ENCODE data around the gene TMEM198.

TMEM198 gene

DNA sequence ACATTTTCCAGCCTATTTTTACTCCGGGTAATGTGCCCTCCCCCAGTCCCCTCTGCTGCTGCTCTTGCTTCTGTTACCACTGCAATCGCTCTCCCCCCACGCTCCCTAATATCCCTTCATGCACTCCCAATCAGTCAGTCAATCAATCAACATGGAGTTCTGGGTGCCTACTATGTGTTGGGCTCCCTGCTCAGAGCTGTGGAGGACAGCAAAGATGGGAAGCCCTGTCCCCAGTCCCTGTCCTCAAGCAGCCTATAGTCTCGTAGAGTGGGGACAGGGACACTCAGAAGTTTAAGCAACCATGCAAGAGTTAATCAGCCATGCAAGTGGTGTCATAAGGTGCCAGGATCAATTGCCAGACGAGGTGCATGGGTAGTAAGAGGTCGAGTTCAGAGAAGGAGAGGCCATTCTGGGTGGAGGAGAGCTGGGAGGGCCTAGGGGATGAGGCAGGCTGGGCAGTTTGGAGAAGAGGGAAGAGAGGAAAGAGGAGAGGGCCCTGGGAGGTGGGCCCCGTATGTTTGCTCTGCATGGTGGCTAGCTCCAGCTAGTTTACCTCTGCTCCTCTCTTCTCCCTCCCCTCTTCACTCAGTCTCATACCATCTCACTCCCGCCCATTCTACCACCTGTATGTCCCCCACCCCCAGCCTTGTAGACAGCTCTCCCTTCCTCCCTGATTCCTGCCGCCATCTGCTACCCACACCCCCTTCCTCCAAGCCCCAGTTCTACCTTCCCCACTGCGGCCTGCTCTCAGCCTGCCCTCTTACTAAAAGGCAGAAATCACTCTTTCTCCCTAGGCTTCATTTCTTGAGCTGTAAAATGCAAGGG is 25.7 kb upstream of the TMEM198 start:
- H3K4me1 ChIP-seq = peaks cover 30 to 82% (median 69%) of the 10 kb centered on the region in 10 experiments
- H3K27me3 ChIP-seq = peaks cover 22 to 56% (median 38%) of the 10 kb centered on the region in 11 experiments
- no peak for TF ChIP-seq Cebpa-rat (IDR thresholded peaks at IDR 0.05)

GRCh38 chr2:219519526-219519916 is 24.3 kb upstream of the TMEM198 start:
- Histone ChIP-seq H3K27ac (no peak overlapping the region), H4K20me1 (peaks cover 0 to 38% (median 7%) of the 10 kb centered on the region in 11 experiments; a peak in 12 of 22 replicates), H3K9me3 (replicated peaks in 1 of 11) (no peaks in the 10 kb centered on the region), H3K4me2 (no peak overlapping the region), H3K4me1 (peaks cover 19 to 74% (median 60%) of the 10 kb centered on the region in 10 experiments), H3K27me3 (peaks cover 33 to 56% (median 43%) of the 10 kb centered on the region in 11 experiments), H3K4me3 (no peak overlapping the region), H3K36me3 (no peaks in the 10 kb centered on the region), H3K9ac (no peak overlapping the region)
- no peak for TF ChIP-seq Cebpa-rat (IDR thresholded peaks at IDR 0.05)

More for the DNA sequence above, 25.7 kb upstream of the TMEM198 start:
- Histone ChIP-seq H3K4me3 (no peak overlapping the region), H3K36me3 (no peaks in the 10 kb centered on the region), H3K4me2 (peak overlapping the region in 9 of 11 experiments; percentile 52 to 96 (median 92); a peak in 12 of 22 replicates), H4K20me1 (peaks cover 0 to 52% (median 12%) of the 10 kb centered on the region in 11 experiments; a peak in 12 of 22 replicates), H3K9ac (no peak overlapping the region), H3K9me3 (replicated peaks in 1 of 11) (no peaks in the 10 kb centered on the region), H3K27ac (no peak overlapping the region)

- Histone ChIP-seq H3K27ac (no peak overlapping the region), H3K4me2 (peak overlapping the region in 1 of 11 experiments; percentile 10; a peak in 1 of 22 replicates), H3K36me3 (no peaks in the 10 kb centered on the region), H3K4me3 (no peak overlapping the region), H3K9me3 (replicated peaks in 1 of 11) (no peaks in the 10 kb centered on the region), H3K27me3 (peaks cover 39 to 55% (median 45%) of the 10 kb centered on the region in 11 experiments), H3K4me1 (peaks cover 19 to 69% (median 55%) of the 10 kb centered on the region in 10 experiments), H3K9ac (no peak overlapping the region), H4K20me1 (peaks cover 0 to 33% (median 2%) of the 10 kb centered on the region in 11 experiments; a peak in 9 of 22 replicates)
- TF ChIP-seq Cebpa-rat (IDR thresholded peaks at IDR 0.05) = no peak
These were observed 23.7 kb upstream of the TMEM198 start for GRCh38 chr2:219520079-219520478.

- H3K4me2 ChIP-seq = peak overlapping the region in 10 of 11 experiments; percentile 24 to 66 (median 35); a peak in 17 of 22 replicates
- no peak overlapping the region for H3K27ac ChIP-seq
- H3K4me3 ChIP-seq = no peak overlapping the region
- H3K9me3 ChIP-seq (replicated peaks in 1 of 11) = no peaks in the 10 kb centered on the region
- H3K36me3 ChIP-seq = no peaks in the 10 kb centered on the region
- H3K27me3 ChIP-seq = peaks cover 49 to 60% (median 53%) of the 10 kb centered on the region in 11 experiments
- no peak for TF ChIP-seq Cebpa-rat (IDR thresholded peaks at IDR 0.05)
- peaks cover 19 to 57% (median 43%) of the 10 kb centered on the region in 10 experiments for H3K4me1 ChIP-seq
- H4K20me1 ChIP-seq = peaks cover 0 to 32% (median 0%) of the 10 kb centered on the region in 11 experiments; a peak in 6 of 22 replicates
- H3K9ac ChIP-seq = peak overlapping the region in 1 of 11 experiments; percentile 5; a peak in 1 of 22 replicates
These were observed 22.6 kb upstream of the TMEM198 start for GRCh38 chr2:219521066-219521880.

- peaks cover 60 to 71% (median 64%) of the 10 kb centered on the region in 11 experiments for H3K27me3 ChIP-seq
- H3K4me3 ChIP-seq = no peak overlapping the region
- H3K9me3 ChIP-seq (replicated peaks in 1 of 11) = no peaks in the 10 kb centered on the region
- peak overlapping the region; percentile 30 to 66 (median 50); a peak in 19 of 22 replicates for H3K4me2 ChIP-seq
- no peak overlapping the region for H3K27ac ChIP-seq
- H4K20me1 ChIP-seq = peaks cover 0 to 32% (median 0%) of the 10 kb centered on the region in 11 experiments; a peak in 8 of 22 replicates
- H3K4me1 ChIP-seq = peaks cover 9 to 46% (median 32%) of the 10 kb centered on the region in 10 experiments
- H3K36me3 ChIP-seq = no peaks in the 10 kb centered on the region
- peak overlapping the region in 1 of 11 experiments; percentile 31; a peak in 1 of 22 replicates for H3K9ac ChIP-seq
- no peak for TF ChIP-seq Cebpa-rat (IDR thresholded peaks at IDR 0.05)
These were observed 21.5 kb upstream of the TMEM198 start for GRCh38 chr2:219522111-219523030.

GRCh38 chr2:219523031-219523671 is 20.7 kb upstream of the TMEM198 start:
- H3K9me3 ChIP-seq (replicated peaks in 1 of 11) = no peaks in the 10 kb centered on the region
- no peaks in the 10 kb centered on the region for H3K36me3 ChIP-seq
- H3K9ac ChIP-seq = no peak overlapping the region
- H3K27me3 ChIP-seq = peaks cover 68 to 79% (median 72%) of the 10 kb centered on the region in 11 experiments
- H3K27ac ChIP-seq = no peak overlapping the region
- no peak for TF ChIP-seq Cebpa-rat (IDR thresholded peaks at IDR 0.05)
- peak overlapping the region; percentile 27 to 60 (median 50); a peak in 19 of 22 replicates for H3K4me2 ChIP-seq
- H3K4me3 ChIP-seq = no peak overlapping the region
- H4K20me1 ChIP-seq = peaks cover 0 to 37% (median 0%) of the 10 kb centered on the region in 11 experiments; a peak in 8 of 22 replicates
- peaks cover 6 to 38% (median 25%) of the 10 kb centered on the region in 10 experiments; a peak in 18 of 20 replicates for H3K4me1 ChIP-seq

- no peaks in the 10 kb centered on the region for H3K9me3 ChIP-seq (replicated peaks in 1 of 11)
These were observed 19.0 kb upstream of the TMEM198 start for GRCh38 chr2:219524817-219525216.

More at GRCh38 chr2:219524817-219525216, 19.0 kb upstream of the TMEM198 start:
- peaks cover 6 to 36% (median 27%) of the 10 kb centered on the region in 10 experiments; a peak in 18 of 20 replicates for H3K4me1 ChIP-seq
- no peak overlapping the region for H3K27ac ChIP-seq
- no peak overlapping the region for H3K4me2 ChIP-seq
- no peak overlapping the region for H3K9ac ChIP-seq
- peaks cover 0 to 46% (median 0%) of the 10 kb centered on the region in 11 experiments; a peak in 8 of 22 replicates for H4K20me1 ChIP-seq
- H3K27me3 ChIP-seq = peaks cover 84 to 96% (median 89%) of the 10 kb centered on the region in 11 experiments
- no peak overlapping the region for H3K4me3 ChIP-seq
- TF ChIP-seq Cebpa-rat (IDR thresholded peaks at IDR 0.05) = no peak
- H3K36me3 ChIP-seq = no peaks in the 10 kb centered on the region

Data from BLaER1 treated with 17β-estradiol and CSF1 and Interleukin-3, amounts not matched to agents 10 nM and 100 nM (cell line).